ENCODE results near the gene GRK7.

GRK7 gene, protein sequence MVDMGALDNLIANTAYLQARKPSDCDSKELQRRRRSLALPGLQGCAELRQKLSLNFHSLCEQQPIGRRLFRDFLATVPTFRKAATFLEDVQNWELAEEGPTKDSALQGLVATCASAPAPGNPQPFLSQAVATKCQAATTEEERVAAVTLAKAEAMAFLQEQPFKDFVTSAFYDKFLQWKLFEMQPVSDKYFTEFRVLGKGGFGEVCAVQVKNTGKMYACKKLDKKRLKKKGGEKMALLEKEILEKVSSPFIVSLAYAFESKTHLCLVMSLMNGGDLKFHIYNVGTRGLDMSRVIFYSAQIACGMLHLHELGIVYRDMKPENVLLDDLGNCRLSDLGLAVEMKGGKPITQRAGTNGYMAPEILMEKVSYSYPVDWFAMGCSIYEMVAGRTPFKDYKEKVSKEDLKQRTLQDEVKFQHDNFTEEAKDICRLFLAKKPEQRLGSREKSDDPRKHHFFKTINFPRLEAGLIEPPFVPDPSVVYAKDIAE (N-terminal part only)

DNA sequence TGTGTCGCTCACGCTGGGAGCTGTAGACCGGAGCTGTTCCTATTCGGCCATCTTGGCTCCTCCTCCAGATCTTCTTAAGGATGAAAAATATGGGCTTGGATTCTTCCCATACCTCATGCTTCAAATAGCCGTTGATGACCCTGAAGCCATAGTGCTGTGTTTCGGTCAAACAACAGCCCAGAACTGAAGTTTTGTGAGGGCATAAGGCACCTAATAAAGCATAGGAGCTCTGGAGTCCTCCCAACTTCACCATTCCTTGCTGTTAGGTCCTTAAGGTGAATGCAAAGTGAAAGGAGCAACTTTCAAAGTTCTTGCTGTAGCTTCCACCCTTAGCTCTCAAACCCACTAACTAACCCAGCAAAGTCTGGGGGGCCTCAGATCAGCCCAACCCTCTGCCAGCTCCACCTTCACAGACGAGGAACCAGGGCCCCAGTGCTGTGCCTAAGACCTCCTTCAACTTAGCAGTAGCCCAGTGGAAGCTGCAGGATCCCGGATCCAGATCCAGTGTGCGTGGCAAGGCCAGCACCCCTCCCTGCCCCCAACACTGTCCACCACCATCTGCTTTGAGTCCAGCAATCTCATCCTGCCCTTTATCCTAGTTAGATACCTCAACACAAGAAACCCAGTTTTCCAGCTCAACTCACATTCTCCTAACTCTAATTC is at the start of gene GRK7:
Gene GRK7, plus strand, starts transcription at position 321 of the 663 bp plus-strand sequence. CDS start 14,877 bp downstream, outside the sequence.
- TF ChIP-seq, protein P1, sequence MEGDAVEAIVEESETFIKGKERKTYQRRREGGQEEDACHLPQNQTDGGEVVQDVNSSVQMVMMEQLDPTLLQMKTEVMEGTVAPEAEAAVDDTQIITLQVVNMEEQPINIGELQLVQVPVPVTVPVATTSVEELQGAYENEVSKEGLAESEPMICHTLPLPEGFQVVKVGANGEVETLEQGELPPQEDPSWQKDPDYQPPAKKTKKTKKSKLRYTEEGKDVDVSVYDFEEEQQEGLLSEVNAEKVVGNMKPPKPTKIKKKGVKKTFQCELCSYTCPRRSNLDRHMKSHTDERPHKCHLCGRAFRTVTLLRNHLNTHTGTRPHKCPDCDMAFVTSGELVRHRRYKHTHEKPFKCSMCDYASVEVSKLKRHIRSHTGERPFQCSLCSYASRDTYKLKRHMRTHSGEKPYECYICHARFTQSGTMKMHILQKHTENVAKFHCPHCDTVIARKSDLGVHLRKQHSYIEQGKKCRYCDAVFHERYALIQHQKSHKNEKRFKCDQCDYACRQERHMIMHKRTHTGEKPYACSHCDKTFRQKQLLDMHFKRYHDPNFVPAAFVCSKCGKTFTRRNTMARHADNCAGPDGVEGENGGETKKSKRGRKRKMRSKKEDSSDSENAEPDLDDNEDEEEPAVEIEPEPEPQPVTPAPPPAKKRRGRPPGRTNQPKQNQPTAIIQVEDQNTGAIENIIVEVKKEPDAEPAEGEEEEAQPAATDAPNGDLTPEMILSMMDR (IDR thresholded peaks at IDR 0.05; ENCODE audit: control insufficient read depth, insufficient read depth, low read depth, low read length, missing control alignments), result no peak
- no peak within 1 kb of the TSS for H3K4me3 ChIP-seq (ENCODE audit: control insufficient read depth, low read depth, low read length)
- no peak for DNase-seq (ENCODE audit: low read depth)

DNA sequence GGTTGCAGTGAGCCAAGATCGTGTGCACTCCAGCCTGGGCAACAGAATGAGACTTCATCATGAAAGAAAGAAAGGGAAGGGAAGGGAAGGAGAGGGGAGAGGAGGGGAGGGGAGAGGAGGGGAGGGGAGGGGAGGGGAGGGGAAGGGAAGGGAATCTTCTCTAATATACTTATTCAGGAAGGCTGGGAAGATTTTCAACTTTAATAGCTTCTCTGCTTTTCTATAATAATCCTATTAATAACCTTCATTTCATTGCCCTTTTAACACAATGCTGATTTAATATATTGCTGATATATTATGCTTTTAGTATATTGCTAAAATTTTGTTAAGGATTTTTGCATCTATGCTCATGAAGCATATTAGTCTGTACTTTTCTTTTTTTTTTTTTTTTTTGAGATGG is 48.5 kb upstream of the GRK7 start:
- TF ChIP-seq, protein P1 (IDR thresholded peaks at IDR 0.05; ENCODE audit: control insufficient read depth, insufficient read depth, low read depth, low read length, missing control alignments), result no peak
- no peak for DNase-seq (ENCODE audit: low read depth)
- H3K4me3 ChIP-seq (ENCODE audit: control insufficient read depth, low read depth, low read length), result no peak overlapping the region

DNA sequence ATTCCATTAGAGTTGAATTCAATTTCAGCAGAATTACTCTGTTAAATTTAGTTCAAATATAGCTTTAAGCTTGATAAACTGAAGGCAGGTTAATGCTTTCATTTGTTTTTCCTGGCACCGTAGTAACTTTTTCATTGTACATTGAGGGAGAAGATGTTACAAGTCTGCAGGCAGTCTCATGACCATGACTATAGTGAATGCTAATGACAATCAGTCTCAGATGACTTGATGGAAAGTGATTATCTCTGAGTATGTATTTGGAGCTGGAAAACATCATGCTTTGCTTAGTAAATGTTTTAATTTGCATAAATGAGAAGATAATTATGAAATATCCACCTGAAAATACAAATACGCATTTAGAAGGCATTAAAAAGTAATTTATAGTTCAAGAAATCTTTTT is 41.1 kb upstream of the GRK7 start:
- H3K4me3 ChIP-seq (ENCODE audit: control insufficient read depth, low read depth, low read length), result no peak overlapping the region
- DNase-seq (ENCODE audit: low read depth), result no peak
- TF ChIP-seq, protein P1 (IDR thresholded peaks at IDR 0.05; ENCODE audit: control insufficient read depth, insufficient read depth, low read depth, low read length, missing control alignments), result no peak

DNA sequence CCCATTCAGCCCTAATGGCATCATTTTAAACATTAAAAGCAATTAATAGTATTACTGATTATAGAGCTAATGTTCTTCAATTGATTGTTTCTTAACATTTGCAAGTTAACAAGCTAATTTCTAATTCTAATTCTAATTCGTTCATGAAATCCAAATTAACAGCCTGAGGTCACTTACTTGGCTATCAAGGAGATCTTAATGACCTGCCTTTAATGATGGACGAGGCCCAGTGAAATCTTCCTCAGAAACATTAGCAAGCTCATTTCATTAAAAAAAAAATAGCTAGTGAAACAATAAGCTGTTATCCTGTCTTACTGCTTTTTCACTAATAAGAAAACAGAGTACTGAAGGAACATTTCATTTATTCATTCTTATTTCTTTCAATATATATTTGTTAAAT is 40.6 kb upstream of the GRK7 start:
- H3K4me3 ChIP-seq (ENCODE audit: control insufficient read depth, low read depth, low read length), result no peak overlapping the region
- no peak for DNase-seq (ENCODE audit: low read depth)
- TF ChIP-seq, protein P1 (IDR thresholded peaks at IDR 0.05; ENCODE audit: control insufficient read depth, insufficient read depth, low read depth, low read length, missing control alignments), result no peak

DNA sequence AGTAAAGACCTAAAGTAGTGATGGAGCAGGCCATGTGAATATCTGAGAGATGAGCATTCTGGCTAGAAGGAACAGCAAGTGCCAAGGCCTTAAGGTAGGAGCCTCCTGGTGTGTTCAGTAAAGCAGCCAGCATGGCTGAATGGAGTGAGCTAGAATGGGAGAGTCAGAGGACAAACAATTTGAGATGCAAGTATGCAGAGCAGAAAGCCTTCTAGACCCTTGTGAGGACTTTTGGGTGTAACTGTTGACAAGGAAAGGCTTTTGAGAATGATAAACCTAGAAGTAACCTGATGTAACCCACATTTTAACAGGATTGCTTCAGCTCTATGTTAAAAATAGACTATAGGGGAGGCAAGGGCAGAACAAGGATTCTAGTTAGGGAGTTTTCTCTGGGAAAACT is 40.0 kb upstream of the GRK7 start:
- TF ChIP-seq, protein P1 (IDR thresholded peaks at IDR 0.05; ENCODE audit: control insufficient read depth, insufficient read depth, low read depth, low read length, missing control alignments), result no peak
- H3K4me3 ChIP-seq (ENCODE audit: control insufficient read depth, low read depth, low read length), result no peak overlapping the region
- DNase-seq (ENCODE audit: low read depth), result no peak

DNA sequence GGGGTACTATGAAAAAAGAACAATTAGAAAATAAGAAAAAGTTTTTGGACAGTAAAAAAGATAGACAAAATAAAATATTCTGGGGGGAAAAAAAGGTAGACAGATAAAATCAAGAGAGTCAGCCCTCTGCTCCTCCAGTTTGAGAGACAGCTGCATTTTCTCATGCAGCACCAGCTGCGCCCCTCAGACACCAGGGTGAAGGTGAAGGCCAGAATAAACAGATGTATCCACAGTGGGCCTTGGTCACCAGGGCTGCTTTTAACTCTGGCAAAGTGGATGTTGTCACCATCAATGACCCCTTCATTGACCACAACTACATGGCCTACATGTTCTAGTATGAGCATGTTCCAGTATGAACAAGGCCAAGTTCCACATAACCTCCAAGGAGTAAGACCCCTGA is 39.0 kb upstream of the GRK7 start:
- DNase-seq (ENCODE audit: low read depth), result no peak
- TF ChIP-seq, protein P1 (IDR thresholded peaks at IDR 0.05; ENCODE audit: control insufficient read depth, insufficient read depth, low read depth, low read length, missing control alignments), result no peak
- H3K4me3 ChIP-seq (ENCODE audit: control insufficient read depth, low read depth, low read length), result no peak overlapping the region

Data from AG09309 (cell line).